GM10266 (cell line): ENCODE measurements around the gene ETFB.

ENCODE experiments used
- DNase-seq: peaks from one replicate; pipeline ENCODE4 v3.0.0; 2012; ENCODE audit errors: extremely low spot score
- TF ChIP-seq, protein P1 (sequence below): IDR thresholded peaks from 2 replicates; pipeline ENCODE4 v1.5.1; 2012; ENCODE audit warnings: mild to moderate bottlenecking, low read depth; ENCODE audit not compliant: control insufficient read depth, insufficient read depth; ENCODE audit errors: missing control alignments

The ETFB gene

DNA sequence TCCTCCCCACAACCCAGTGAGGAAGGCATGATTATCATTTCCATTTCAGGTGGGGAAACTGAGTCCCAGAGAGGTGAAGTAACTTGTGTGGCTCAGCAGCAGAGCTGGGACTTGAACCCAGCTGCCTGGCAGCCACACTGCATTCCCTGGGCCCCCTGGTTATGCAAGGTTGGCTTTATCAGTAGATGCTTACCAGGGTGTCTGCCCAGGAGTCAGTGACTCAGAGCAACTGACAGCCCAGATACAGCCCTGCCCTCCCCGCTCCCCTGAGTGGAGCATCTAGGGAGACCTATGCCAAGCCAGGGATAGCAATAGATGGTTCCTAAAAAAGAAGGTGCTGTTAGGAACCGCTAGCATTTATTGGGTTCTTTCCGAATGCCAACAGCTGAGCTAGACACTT lies 48.8 kb downstream of the ETFB start:
- DNase-seq = no peak
- TF ChIP-seq, protein P1, sequence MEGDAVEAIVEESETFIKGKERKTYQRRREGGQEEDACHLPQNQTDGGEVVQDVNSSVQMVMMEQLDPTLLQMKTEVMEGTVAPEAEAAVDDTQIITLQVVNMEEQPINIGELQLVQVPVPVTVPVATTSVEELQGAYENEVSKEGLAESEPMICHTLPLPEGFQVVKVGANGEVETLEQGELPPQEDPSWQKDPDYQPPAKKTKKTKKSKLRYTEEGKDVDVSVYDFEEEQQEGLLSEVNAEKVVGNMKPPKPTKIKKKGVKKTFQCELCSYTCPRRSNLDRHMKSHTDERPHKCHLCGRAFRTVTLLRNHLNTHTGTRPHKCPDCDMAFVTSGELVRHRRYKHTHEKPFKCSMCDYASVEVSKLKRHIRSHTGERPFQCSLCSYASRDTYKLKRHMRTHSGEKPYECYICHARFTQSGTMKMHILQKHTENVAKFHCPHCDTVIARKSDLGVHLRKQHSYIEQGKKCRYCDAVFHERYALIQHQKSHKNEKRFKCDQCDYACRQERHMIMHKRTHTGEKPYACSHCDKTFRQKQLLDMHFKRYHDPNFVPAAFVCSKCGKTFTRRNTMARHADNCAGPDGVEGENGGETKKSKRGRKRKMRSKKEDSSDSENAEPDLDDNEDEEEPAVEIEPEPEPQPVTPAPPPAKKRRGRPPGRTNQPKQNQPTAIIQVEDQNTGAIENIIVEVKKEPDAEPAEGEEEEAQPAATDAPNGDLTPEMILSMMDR = no peak

DNA sequence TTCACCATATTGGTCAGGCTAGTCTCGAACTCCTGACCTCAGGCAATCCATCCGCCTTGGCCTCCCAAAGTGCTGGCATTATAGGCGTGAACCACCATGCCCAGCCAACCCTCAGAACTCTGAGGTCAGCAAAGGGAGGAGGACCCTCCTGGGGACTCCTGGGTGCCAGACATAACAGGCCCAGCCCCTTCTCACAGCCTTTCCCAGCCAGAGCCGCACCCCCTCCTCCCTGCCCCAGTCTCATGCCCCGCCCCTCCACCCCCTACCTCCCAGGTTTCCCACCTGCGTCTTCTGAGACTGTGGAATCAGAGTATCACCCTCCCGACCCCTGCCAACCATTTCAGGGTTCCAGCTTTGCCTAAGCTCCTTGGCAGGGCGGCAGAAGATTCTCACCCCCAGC lies 49.5 kb downstream of the ETFB start:
- DNase-seq = no peak

DNA sequence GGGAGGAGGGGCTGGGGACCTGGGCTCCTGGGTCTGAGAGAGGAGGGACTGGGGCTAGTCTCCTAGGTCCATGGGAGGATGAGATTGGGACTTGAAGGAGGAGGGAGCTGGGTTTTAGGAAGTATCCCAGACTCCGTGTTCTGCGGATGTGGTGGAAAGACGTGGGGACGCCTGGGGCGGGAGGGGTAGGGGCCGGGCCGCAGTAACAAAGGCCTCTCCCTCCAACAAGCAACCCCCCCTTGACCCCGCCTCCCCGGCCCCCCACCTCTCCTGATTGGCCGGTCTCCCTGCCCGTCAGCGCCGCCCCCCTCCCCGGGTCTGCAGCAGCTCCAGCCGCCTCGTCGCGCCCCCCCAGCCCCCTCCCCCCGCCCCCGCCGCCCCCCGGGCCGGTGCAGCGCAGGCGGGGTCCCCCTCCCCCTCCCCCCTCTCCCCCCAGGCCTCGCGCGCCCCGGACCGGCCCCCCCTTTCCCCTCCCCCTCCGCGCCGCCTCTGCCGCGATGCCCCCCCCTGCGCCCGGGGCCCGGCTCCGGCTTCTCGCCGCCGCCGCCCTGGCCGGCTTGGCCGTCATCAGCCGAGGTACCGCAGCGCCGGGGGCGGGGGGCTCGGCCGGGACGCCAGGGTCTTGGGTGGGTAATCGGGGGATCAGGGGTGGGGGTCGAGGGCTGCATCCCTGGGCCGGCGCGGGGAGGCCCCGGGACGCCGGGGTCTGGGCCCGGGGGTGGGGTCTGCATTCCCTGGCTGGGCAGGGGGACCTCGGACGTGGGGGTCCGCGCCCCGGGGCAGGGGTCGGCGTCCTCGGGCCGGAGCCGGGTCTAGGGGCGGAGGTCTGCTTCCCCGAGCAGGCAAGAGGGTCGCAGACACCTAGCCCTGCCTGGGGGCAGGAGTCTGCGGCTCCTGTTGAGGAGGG lies 54.6 kb downstream of the ETFB start, which contains the start of gene IGLON5:
Gene IGLON5, plus strand, starts transcription at position 294 of the 907 bp plus-strand sequence. Its CDS starts 204 bp downstream, at position 498.
- DNase-seq = no peak
- TF ChIP-seq, protein P1 = no peak

More for the DNA sequence above, 49.5 kb downstream of the ETFB start:
- TF ChIP-seq, protein P1 = no peak

- TF ChIP-seq, protein P1 = no peak
- no peak for DNase-seq
These were observed 60.7 kb downstream of the ETFB start for GRCh38 chr19:51305479-51305878.

DNA sequence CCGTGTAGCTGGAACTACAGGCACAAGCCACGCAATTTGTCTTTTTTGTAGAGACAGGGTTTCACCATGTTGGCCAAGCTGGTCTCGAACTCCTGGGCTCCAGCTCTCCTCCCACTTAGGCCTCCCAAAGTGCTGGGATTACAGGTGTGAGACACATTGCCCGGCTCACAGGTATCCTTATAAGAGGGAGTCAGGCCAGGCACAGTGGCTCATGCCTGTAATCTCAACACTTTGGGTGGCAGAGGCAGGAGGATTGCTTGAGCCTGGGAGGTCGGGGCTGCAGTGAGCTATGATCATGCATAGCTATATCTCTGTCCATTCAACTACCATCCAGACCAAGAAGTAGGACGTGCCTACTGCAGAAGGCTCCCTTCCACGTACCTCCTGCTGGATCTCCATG lies 64.9 kb downstream of the ETFB start:
- no peak for DNase-seq
- TF ChIP-seq, protein P1 = no peak

DNA sequence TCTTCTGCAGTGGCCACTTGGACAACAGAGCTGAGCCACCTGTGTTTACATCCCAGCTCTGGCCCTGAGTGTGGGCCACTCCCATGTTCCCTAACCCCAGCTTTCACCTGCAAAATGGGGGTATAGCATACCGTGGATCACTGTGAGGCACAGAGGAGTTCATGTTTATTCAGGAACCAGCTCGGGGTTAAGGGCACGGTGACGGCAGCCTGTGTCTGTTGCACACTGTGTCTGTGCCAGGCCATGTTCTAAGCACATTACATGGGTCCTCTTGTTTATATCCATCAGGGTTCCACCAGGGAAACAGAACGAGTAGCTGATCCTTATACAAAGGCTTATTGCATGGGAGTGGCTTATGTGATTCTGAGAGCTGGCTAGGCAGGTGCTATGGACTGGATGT lies 68.8 kb downstream of the ETFB start:
- no peak for DNase-seq
- TF ChIP-seq, protein P1 = no peak

DNA sequence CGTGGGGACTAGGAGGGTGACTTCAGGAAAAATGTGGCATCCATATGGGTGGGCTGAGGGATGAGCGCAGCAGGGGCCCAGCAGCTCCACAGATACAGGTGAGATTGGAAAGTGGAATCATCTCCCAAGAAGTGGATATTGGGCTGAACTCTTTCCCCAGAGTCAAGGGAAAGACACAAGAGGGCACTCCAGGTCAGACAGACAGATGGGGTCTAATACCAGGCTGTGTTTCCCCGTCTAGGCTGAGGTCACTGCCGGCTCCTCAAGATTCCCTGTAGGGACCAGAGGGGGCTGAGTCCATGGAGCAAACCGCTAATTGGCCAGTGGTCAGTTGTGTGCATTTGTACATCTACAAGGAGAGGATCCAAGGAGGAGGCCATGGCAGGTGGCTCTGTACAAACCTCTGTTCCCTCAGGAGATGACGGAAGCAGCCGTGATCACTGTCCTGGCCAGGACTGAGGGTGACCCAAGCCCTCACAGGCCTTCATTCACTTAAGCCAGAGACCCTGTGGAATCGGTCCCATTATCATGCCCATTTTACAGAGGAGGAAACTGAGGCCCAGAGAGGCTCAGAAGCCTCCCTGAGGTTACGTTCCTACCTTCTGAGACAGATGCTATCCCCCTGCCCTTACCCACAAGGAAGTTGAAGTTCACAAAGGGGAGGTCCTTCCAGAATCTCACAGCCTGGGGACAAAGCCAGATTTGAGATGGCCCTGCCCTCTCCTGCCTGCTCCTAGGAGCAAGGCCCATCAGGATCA lies 69.7 kb downstream of the ETFB start:
- TF ChIP-seq, protein P1 = no peak
- DNase-seq = no peak
